HepG2 (cell line): ENCODE results near the gene RANBP3. TPM values are rescaled to one million over a fixed set of nuclear protein-coding genes. Genes with fewer than 3 reads are reported as not detected.
A peak's percentile ranks its signal among the peaks of the same experiment; 100 is the strongest.

Experiments
- BRCA1 ChIP-seq: sonication (generic); formaldehyde crosslinking; IDR thresholded peaks from 2 replicates; pipeline ENCODE4 v1.4.0; 2020; ENCODE audit warnings: missing genetic modification reagents
- DPF2 ChIP-seq: sonication (generic); formaldehyde crosslinking; IDR thresholded peaks from 2 replicates; pipeline ENCODE4 v1.4.0; 2020; ENCODE audit warnings: mild to moderate bottlenecking, low read depth, missing genetic modification reagents, borderline replicate concordance
- GRHL1 ChIP-seq: sonication (generic); formaldehyde crosslinking; conservative IDR thresholded peaks from 2 replicates; pipeline ENCODE4 v1.8.0; 2022; ENCODE audit warnings: missing genetic modification reagents
- HOXA9 ChIP-seq: sonication (generic); formaldehyde crosslinking; IDR thresholded peaks from 2 replicates; pipeline ENCODE4 v1.8.1; 2022; ENCODE audit warnings: missing genetic modification reagents, mild to moderate bottlenecking, moderate library complexity, borderline replicate concordance
- IRF1 ChIP-seq: sonication (generic); formaldehyde crosslinking; IDR thresholded peaks from 2 replicates; pipeline ENCODE4 v1.4.0; 2020; ENCODE audit warnings: low read depth, mild to moderate bottlenecking, missing genetic modification reagents
- KAT2B ChIP-seq: fragments of 150-350 bp; IDR thresholded peaks from 2 replicates; pipeline ENCODE4 v1.6.1; 2014; ENCODE audit warnings: low read depth, low read length, borderline replicate concordance
- KDM1A ChIP-seq: IDR thresholded peaks from 2 replicates; pipeline ENCODE4 v1.6.1; 2016; ENCODE audit warnings: missing compliant biosample characterization
- LRRFIP1 ChIP-seq: sonication (generic); formaldehyde crosslinking; conservative IDR thresholded peaks from 2 replicates; pipeline ENCODE4 v1.4.0; 2020; ENCODE audit warnings: missing genetic modification reagents
- SKIL ChIP-seq: sonication (generic); formaldehyde crosslinking; IDR thresholded peaks from 2 replicates; pipeline ENCODE4 v1.8.0; 2022; ENCODE audit warnings: missing genetic modification reagents, mild to moderate bottlenecking, moderate library complexity, borderline replicate concordance
- ZNF17 ChIP-seq: sonication (generic); formaldehyde crosslinking; IDR thresholded peaks from 2 replicates; pipeline ENCODE4 v1.5.0; 2020; ENCODE audit warnings: mild to moderate bottlenecking, missing genetic modification reagents
- ZNF230 ChIP-seq: sonication (generic); formaldehyde crosslinking; IDR thresholded peaks from 2 replicates; pipeline ENCODE4 v1.4.0; 2020; ENCODE audit warnings: mild to moderate bottlenecking, missing genetic modification reagents
- ZNF3 ChIP-seq: IDR thresholded peaks from 2 replicates; pipeline ENCODE4 v1.7.0; 2017; ENCODE audit warnings: inconsistent platforms
- ZNF556 ChIP-seq: sonication (generic); formaldehyde crosslinking; IDR thresholded peaks from 2 replicates; pipeline ENCODE4 v1.4.0; 2020; ENCODE audit warnings: mild to moderate bottlenecking, missing genetic modification reagents, borderline replicate concordance
- ZNF639 ChIP-seq: conservative IDR thresholded peaks from 2 replicates; pipeline ENCODE4 v1.6.1; 2018; ENCODE audit warnings: missing genetic modification reagents
- ZNF709 ChIP-seq: sonication (generic); formaldehyde crosslinking; IDR thresholded peaks from 2 replicates; pipeline ENCODE4 v1.5.0; 2020; ENCODE audit warnings: mild to moderate bottlenecking, missing genetic modification reagents
- ZNF883 ChIP-seq: sonication (generic); formaldehyde crosslinking; IDR thresholded peaks from 2 replicates; pipeline ENCODE4 v1.5.1; 2020; ENCODE audit warnings: mild to moderate bottlenecking, missing genetic modification reagents; ENCODE audit errors: not compliant biosample characterization
- polyA plus RNA-seq, 8 experiments: library from polyadenylated mRNA; depleted of rRNA in 3 of 8; stranded (reverse) in 7 of 8; unstranded in 1 of 8; fragments of >200 nt; fragmentation: Illumina TruSeq in 4 of 8; extraction: Trizol in 4 of 8; gene quantifications; 2 replicates each; pipeline versions ENCODE4 v1.2.1 to v1.2.3, GENCODE V29; 2011 to 2016; ENCODE audit warnings: low read depth in 4 of 8, missing spikeins in 1 of 8, mixed read lengths in 1 of 8; ENCODE audit not compliant: insufficient read depth in 1 of 8
- total RNA-seq, 5 experiments: library from RNA; depleted of rRNA; stranded (reverse); fragments of >200 nt; fragmentation: Illumina TruSeq; extraction: Trizol; gene quantifications; 2 replicates each; pipeline ENCODE4 v1.2.3, GENCODE V29; 2016; ENCODE audit warnings: low read depth in 1 of 5
- TF ChIP-seq, protein P1 (sequence below): sonication (generic); formaldehyde crosslinking; IDR thresholded peaks from 2 replicates; pipeline ENCODE4 v1.8.0; 2022; ENCODE audit warnings: missing genetic modification reagents, low read depth, mild to moderate bottlenecking, borderline replicate concordance
- TF ChIP-seq, protein P2 (sequence below): sonication (generic); formaldehyde crosslinking; IDR thresholded peaks from 2 replicates; pipeline ENCODE4 v1.8.0; 2022; ENCODE audit warnings: missing genetic modification reagents, mild to moderate bottlenecking, inconsistent platforms, borderline replicate concordance

The RANBP3 gene
- total and polyA plus RNA-seq, 2 of the 13 experiments (the other 11 are each of a cell fraction or from before 2014, with no cell fraction given), result 39.5 to 149 TPM

DNA sequence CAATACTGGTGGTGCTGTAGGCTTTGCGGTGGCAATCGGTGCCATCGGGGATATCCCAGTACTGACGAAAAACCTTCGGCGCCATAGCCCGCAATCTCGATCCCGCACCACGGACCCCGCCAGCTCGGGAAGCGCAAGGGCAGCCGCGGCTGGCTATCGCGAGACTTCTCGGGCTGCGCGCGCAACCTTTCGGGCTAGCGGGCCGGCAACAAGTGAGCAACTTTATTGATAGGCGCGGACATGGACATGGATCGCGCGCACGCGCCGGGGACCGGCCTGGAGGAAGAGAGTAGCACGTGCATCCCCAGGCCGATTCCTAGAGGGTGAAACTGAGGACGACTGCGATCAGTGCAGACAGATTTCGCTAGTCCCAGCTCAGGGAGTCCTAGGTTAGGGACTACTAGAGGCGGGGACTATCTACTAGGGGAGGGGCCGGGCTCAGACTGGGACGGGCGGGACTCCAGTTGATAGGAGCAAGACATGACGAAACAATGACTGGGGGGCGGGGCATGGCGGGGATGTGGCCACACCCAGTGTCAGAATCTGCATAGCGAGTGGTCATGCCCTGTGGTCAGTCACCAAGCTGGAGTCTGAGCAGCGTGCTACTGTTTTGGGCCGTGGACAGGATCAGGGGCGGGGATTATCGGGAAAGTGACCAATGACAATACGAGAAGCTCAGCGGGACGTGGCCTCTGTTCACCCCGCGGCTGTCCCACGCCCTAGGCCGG is 74.2 kb downstream of the RANBP3 start, which contains the start of gene NDUFA11 (continued):
- TF ChIP-seq KDM1A (no peak), ZNF556 (peak; percentile 93; the same call in 1 of the 2 replicates), ZNF639 (CRISPR knock-in tag) (peak; percentile 60; the same call in 1 of the 2 replicates), HOXA9 (CRISPR knock-in tag) (no peak), ZNF709 (peak; percentile 87), SKIL (CRISPR knock-in tag) (peak; percentile 46; the same call in 1 of the 2 replicates), ZNF883 (CRISPR knock-in tag) (peak; percentile 80), LRRFIP1 (no peak), KAT2B (no peak), ZNF230 (peak; percentile 85; the same call in 1 of the 2 replicates), BRCA1 (CRISPR knock-in tag) (no peak), ZNF17 (CRISPR knock-in tag) (no peak), DPF2 (no peak), IRF1 (CRISPR knock-in tag) (no peak), GRHL1 (CRISPR knock-in tag) (no peak), ZNF3 (no peak)
- TF ChIP-seq, protein P1, sequence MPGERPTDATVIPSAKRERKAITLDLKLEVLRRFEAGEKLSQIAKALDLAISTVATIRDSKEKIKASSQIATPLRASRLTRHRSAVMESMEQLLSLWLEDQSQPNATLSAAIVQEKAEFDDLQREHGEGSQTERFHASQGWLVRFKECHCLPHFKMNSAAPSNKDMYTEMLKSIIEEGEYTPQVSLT (CRISPR knock-in tag), result 0 out of 2 replicates have a peak, but pooled peaks have one; percentile 49
- TF ChIP-seq, protein P2, sequence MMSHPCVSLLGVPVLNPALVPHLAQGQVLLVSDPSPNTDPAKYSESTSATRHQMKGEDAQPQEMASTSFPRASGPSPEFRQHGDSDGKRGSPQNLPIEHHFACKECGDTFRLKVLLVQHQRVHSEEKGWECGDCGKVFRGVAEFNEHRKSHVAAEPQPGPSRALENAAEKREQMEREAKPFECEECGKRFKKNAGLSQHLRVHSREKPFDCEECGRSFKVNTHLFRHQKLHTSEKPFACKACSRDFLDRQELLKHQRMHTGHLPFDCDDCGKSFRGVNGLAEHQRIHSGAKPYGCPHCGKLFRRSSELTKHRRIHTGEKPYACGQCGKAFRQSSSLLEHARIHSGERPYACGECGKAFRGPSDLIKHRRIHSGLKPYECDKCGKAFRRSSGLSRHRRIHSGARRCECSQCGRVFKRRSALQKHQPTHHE (CRISPR knock-in tag), result peak; percentile 89; the same call in 1 of the 2 replicates
